Ovary (tissue), 9 donors: ENCODE data around the gene INHBB. TPM values are rescaled to one million over a fixed set of nuclear protein-coding genes. Genes with fewer than 3 reads are reported as not detected.

ENCODE experiments used
- DNase-seq, 5 donors: peaks; one replicate each; pipeline ENCODE4 v3.0.0-alpha.2; 2019 to 2020
- H3K27ac ChIP-seq, 2 donors: fragments of 200-600 bp; one replicate each; pipeline versions ENCODE4 v1.5.1 to v1.8.0; 2019 to 2022
- H3K27me3 ChIP-seq: fragments of 200-600 bp; one replicate; pipeline ENCODE4 v1.8.0; 2022
- H3K36me3 ChIP-seq: fragments of 200-600 bp; sonication (generic); one replicate; pipeline ENCODE4 v1.5.1; 2019
- H3K4me1 ChIP-seq: one replicate; pipeline ENCODE4 v1.8.1; 2013; ENCODE audit warnings: mild to moderate bottlenecking, moderate library complexity; ENCODE audit not compliant: insufficient read depth
- H3K4me3 ChIP-seq: fragments of 200-600 bp; sonication (generic); one replicate; pipeline ENCODE4 v1.5.1; 2017
- H3K9me3 ChIP-seq, 2 donors: fragments of 200-600 bp in 1 of 2; sonication (generic) in 1 of 2; one replicate each; pipeline versions ENCODE4 v1.5.1 to v1.8.1; 2013 to 2019; ENCODE audit warnings: mild to moderate bottlenecking in 1 of 2, moderate library complexity in 1 of 2
- EP300 ChIP-seq: sonication (generic); formaldehyde crosslinking; IDR thresholded peaks from one replicate; pipeline ENCODE4 v1.6.1; 2017; ENCODE audit warnings: antibody characterized with exemption
- POLR2A ChIP-seq: fragments of 450-650 bp; IDR thresholded peaks from one replicate; pipeline ENCODE4 v1.6.1; 2017; ENCODE audit warnings: antibody characterized with exemption, mild to moderate bottlenecking, moderate library complexity
- WGBS, 3 donors: extraction: QIAGEN DNeasy Blood & Tissue Kit in 1 of 3; methylation state at CpG; one replicate each; pipeline versions ENCODE4 v1.1.5 to v1.1.7; 2013 to 2017; 5-methylcytosine and 5-hydroxymethylcytosine counted together
- intact Hi-C, 4 donors: fragments of 100-400 bp; cut with DNase I; formaldehyde crosslinking; loops; one replicate each; pipeline versions ENCODE4 v1.11.0 to v1.15.1; 2022 to 2023
- polyA plus RNA-seq, 2 donors: library from polyadenylated mRNA; stranded (reverse); fragments of 200-250 nt in 1 of 2; fragments of 350-450 nt in 1 of 2; fragmentation: Illumina TruSeq in 1 of 2; extraction: RNeasy Lipid Tissue Mini Kit (QIAGEN cat#74804) in 1 of 2; gene quantifications; one replicate each; pipeline ENCODE4 v1.2.3, GENCODE V29; 2013 to 2014
- total RNA-seq, 7 donors: library from RNA; depleted of rRNA in 2 of 7; stranded (reverse); fragments of >200 nt in 2 of 7; fragmentation: NEBNext Ultra II Directional in 3 of 7; extraction: Animal tissue kit (Norgen Biotek cat#: 25700) in 3 of 7; gene quantifications; one replicate each; pipeline versions ENCODE4 v1.1.0 to v1.2.4, GENCODE V29; 2016 to 2023
- TF ChIP-seq, protein P1 (sequence below), 3 donors: fragments of 450-650 bp in 2 of 3; fragments of 200-600 bp in 1 of 3; IDR thresholded peaks; one replicate each; pipeline versions ENCODE4 v1.5.1 to v1.8.0; 2016 to 2022; ENCODE audit warnings: antibody characterized with exemption in 3 of 3, mild to moderate bottlenecking in 1 of 3
- donor health status: DM: no; HTN: no; CAD: no; lungs with moderate emphysema.
- donor health status: DM: no; HTN: no; CAD: no.
- donor health status: Bipolar disorder and iron deficiency.
- donor health status: DM: yes; HTN: yes; CAD: no.
- donor health status: DM: no; HTN: no; CAD: no.
- donor health status: DM: yes; HTN: yes; CAD: no.

INHBB gene
- total and polyA plus RNA-seq, 9 donors: 1.1 to 6.9 (median 4.0) TPM

DNA sequence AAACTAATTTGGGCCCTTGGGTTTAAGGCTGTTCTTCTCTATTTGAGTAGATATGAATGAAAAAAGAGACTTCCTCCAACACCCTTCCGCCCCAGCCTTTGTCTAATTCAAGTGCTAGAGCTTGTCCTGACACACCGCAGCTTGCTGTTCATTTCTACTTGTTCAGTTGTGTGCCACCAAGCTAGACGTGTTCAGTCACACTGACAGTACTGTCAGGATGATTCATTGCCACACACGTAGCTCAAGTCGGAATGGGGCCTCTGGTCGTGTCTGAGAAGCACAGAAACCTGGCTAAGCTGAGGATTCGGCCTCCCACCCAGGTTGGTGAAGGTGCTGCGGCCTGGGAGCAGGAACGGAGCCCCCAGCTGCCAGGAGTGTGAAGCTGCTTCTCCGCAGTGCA is 45.6 kb upstream of the INHBB start:
- Histone ChIP-seq H3K27me3 (no peaks in the 10 kb centered on the region), H3K9me3 (no peaks in the 10 kb centered on the region), H3K36me3 (no peaks in the 10 kb centered on the region), H3K4me1 (no peaks in the 10 kb centered on the region), H3K27ac (no peak overlapping the region), H3K4me3 (no peak overlapping the region)
- no peak for DNase-seq
- intact Hi-C loops: no loop called here
- WGBS, 3 donors: 83 to 88% (median 87%) methylated on average over 10 of the region's 10 CpGs
- TF ChIP-seq, protein P1, sequence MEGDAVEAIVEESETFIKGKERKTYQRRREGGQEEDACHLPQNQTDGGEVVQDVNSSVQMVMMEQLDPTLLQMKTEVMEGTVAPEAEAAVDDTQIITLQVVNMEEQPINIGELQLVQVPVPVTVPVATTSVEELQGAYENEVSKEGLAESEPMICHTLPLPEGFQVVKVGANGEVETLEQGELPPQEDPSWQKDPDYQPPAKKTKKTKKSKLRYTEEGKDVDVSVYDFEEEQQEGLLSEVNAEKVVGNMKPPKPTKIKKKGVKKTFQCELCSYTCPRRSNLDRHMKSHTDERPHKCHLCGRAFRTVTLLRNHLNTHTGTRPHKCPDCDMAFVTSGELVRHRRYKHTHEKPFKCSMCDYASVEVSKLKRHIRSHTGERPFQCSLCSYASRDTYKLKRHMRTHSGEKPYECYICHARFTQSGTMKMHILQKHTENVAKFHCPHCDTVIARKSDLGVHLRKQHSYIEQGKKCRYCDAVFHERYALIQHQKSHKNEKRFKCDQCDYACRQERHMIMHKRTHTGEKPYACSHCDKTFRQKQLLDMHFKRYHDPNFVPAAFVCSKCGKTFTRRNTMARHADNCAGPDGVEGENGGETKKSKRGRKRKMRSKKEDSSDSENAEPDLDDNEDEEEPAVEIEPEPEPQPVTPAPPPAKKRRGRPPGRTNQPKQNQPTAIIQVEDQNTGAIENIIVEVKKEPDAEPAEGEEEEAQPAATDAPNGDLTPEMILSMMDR (IDR thresholded peaks at IDR 0.05): no peak
- TF ChIP-seq POLR2A (no peak), EP300 (no peak)

DNA sequence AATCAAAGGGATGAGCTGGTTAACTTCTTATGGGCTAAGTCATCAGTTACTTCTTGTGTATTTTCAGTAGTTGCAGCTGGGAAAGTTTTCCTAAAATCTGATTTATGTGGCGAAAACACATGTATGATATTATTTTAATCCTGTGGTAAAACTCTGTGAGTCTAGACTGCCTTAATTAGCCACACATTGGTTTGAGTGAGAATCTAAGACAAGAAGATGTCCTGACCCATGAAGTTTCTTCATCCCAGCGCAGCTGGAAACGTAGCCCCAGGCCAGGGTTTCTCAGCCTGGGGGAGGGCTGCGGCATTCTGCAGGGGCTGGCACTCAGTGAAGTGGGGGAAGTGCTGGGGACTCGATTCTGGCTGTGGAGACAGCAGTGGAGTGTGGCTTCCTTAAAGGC is 44.7 kb upstream of the INHBB start:
- Histone ChIP-seq H3K4me3 (no peak overlapping the region), H3K36me3 (no peaks in the 10 kb centered on the region), H3K9me3 (no peaks in the 10 kb centered on the region), H3K27ac (no peak overlapping the region), H3K4me1 (no peaks in the 10 kb centered on the region), H3K27me3 (no peaks in the 10 kb centered on the region)
- TF ChIP-seq EP300: no peak
- TF ChIP-seq, protein P1 (IDR thresholded peaks at IDR 0.05): no peak
- no peak for TF ChIP-seq POLR2A
- DNase-seq: no peak
- WGBS, 3 donors: 95 to 98% (median 96%) methylated on average over 5 of the region's 5 CpGs
- intact Hi-C loops: no loop called here

DNA sequence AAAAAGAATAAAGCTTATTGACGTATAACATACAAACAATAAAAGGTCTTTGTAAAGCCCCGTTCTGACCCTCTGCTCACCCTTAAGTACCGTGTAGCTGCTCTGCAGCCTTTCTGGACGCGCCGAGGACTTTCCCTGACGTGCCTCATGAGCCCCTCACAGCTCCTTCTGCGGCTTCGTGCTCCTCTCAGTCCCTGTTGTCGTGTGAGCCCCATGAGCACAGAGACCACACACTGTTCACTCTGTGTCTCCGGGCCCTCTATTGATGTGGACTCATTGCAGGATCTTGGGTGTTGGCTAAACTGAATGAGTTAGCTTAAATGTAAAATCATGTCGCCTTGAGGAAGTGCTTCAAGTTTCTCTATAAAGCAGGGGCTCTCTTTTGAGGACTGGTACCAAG is 43.6 kb upstream of the INHBB start:
- intact Hi-C loops: no loop called here
- Histone ChIP-seq H3K36me3 (no peaks in the 10 kb centered on the region), H3K9me3 (no peaks in the 10 kb centered on the region)

DNA sequence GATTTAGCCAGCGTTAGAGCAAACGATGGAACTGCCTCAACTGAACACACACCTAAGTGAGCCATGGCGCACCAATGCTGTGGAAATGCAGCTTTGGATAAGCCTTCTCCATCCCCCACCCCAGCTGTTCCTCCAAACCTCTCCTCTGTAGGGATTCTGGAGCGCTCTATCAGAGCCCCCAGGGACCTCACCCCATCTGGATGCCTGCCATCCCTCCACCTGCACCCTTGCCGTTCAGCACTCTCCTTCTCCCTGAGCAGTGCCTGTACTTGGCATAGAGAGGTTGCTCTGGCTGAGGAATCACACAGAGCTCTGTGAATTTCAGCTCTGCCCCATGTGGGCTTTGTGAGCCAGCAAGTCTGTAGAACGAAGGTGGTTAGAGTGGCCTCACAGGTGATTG is 42.8 kb upstream of the INHBB start:
- no peak for DNase-seq
- intact Hi-C loops: no loop called here
- Histone ChIP-seq H3K27ac (no peak overlapping the region), H3K27me3 (no peaks in the 10 kb centered on the region), H3K9me3 (no peaks in the 10 kb centered on the region), H3K36me3 (no peaks in the 10 kb centered on the region), H3K4me1 (no peaks in the 10 kb centered on the region), H3K4me3 (no peak overlapping the region)
- 73 to 79% (median 78%) methylated on average over 6 of the region's 6 CpGs for WGBS, 3 donors
- TF ChIP-seq, protein P1 (IDR thresholded peaks at IDR 0.05): no peak
- TF ChIP-seq POLR2A (no peak), EP300 (no peak)

More for the DNA sequence above, 43.6 kb upstream of the INHBB start:
- WGBS, 3 donors: 93 to 98% (median 95%) methylated on average over 12 of the region's 12 CpGs
- Histone ChIP-seq H3K4me1 (no peaks in the 10 kb centered on the region), H3K27ac (no peak overlapping the region), H3K4me3 (no peak overlapping the region), H3K27me3 (no peaks in the 10 kb centered on the region)
- no peak for DNase-seq
- no peak for TF ChIP-seq EP300
- TF ChIP-seq, protein P1 (IDR thresholded peaks at IDR 0.05): no peak
- TF ChIP-seq POLR2A: no peak
